Cardiac muscle cell (in vitro differentiated cells and primary cell): Measurements from ENCODE around the gene C16orf46. TPM values are rescaled to one million over a fixed set of nuclear protein-coding genes. Genes with fewer than 3 reads are reported as not detected.

ENCODE experiments used
- DNase-seq, 2 donors: peaks; one replicate each; pipeline versions ENCODE4 v3.0.0 to v3.0.0-alpha.2; 2010 to 2017; ENCODE audit warnings: low read depth in 1 of 2, low spot score in 1 of 2
- H3K27ac ChIP-seq: fragments of 200-600 bp; sonication (generic); 2 replicates; pipeline ENCODE4 v1.5.1; 2016
- H3K27me3 ChIP-seq: fragments of 200-600 bp; sonication (generic); 2 replicates; pipeline ENCODE4 v1.6.0; 2016; ENCODE audit warnings: control low read depth
- H3K36me3 ChIP-seq: fragments of 200-600 bp; sonication (generic); 2 replicates; pipeline ENCODE4 v1.5.1; 2016; ENCODE audit warnings: control low read depth
- H3K4me1 ChIP-seq: fragments of 200-600 bp; sonication (generic); 2 replicates; pipeline ENCODE4 v1.8.1; 2017; ENCODE audit warnings: low read depth, mild to moderate bottlenecking, mixed run types
- H3K4me3 ChIP-seq: fragments of 200-600 bp; sonication (generic); 2 replicates; pipeline ENCODE4 v1.5.1; 2016; ENCODE audit warnings: mild to moderate bottlenecking
- H3K9me3 ChIP-seq: fragments of 200-600 bp; sonication (generic); 2 replicates; pipeline ENCODE4 v1.5.1; 2017; ENCODE audit warnings: low read depth, mild to moderate bottlenecking, control low read depth
- CTCF ChIP-seq: IDR thresholded peaks from 2 replicates; pipeline ENCODE4 v1.5.1; 2012; ENCODE audit warnings: low read depth, mild to moderate bottlenecking, low read length
- polyA plus RNA-seq: library from polyadenylated mRNA; unstranded; fragments of >200 nt; fragmentation: Nextera tagmentation; extraction: Ambion mirVana; gene quantifications from 2 replicates; pipeline ENCODE4 v1.2.1, GENCODE V29; 2016
- total RNA-seq: library from RNA; depleted of rRNA; stranded (reverse); fragments of >200 nt; gene quantifications from 2 replicates; pipeline ENCODE4 v1.2.3, GENCODE V29; 2016

The C16orf46 gene
- total and polyA plus RNA-seq, 2 experiments from 2014 or later = 0.60 TPM

GRCh38 chr16:81094771-81095251, 17.8 kb upstream of the C16orf46 start:
- Histone ChIP-seq H3K36me3 (no peaks in the 10 kb centered on the region), H3K4me3 (peak overlapping the region; percentile 73), H3K9me3 (no peaks in the 10 kb centered on the region), H3K27me3 (no peaks in the 10 kb centered on the region), H3K27ac (no peak overlapping the region), H3K4me1 (no peaks in the 10 kb centered on the region)
- TF ChIP-seq CTCF = no peak
- peak in 1 of 2 donors; percentile 47 for DNase-seq

- no peak for DNase-seq
- Histone ChIP-seq H3K9me3 (no peaks in the 10 kb centered on the region), H3K27ac (no peak overlapping the region), H3K36me3 (no peaks in the 10 kb centered on the region), H3K4me3 (no peak overlapping the region), H3K27me3 (no peaks in the 10 kb centered on the region), H3K4me1 (no peaks in the 10 kb centered on the region)
- TF ChIP-seq CTCF = no peak
These were observed 11.8 kb upstream of the C16orf46 start for GRCh38 chr16:81088836-81089235.

GRCh38 chr16:81081014-81081413, 4.0 kb upstream of the C16orf46 start:
- no peak for DNase-seq
- H3K36me3 ChIP-seq = no peaks in the 10 kb centered on the region
- no peaks in the 10 kb centered on the region for H3K4me1 ChIP-seq
- TF ChIP-seq CTCF = no peak
- no peak overlapping the region for H3K27ac ChIP-seq
- no peak overlapping the region for H3K4me3 ChIP-seq
- no peaks in the 10 kb centered on the region for H3K9me3 ChIP-seq
- no peaks in the 10 kb centered on the region for H3K27me3 ChIP-seq

- H3K27me3 ChIP-seq = no peaks in the 10 kb centered on the region
- H3K27ac ChIP-seq = no peak overlapping the region
- H3K36me3 ChIP-seq = no peaks in the 10 kb centered on the region
- TF ChIP-seq CTCF = no peak
- H3K4me1 ChIP-seq = no peaks in the 10 kb centered on the region
- H3K9me3 ChIP-seq = no peaks in the 10 kb centered on the region
- H3K4me3 ChIP-seq = no peak overlapping the region
- DNase-seq = no peak
These were observed 3.2 kb upstream of the C16orf46 start for GRCh38 chr16:81080233-81080632.

GRCh38 chr16:81076566-81077075, 417 bp downstream of the C16orf46 start:
- Histone ChIP-seq H3K9me3 (no peaks in the 10 kb centered on the region), H3K27ac (peak overlapping the region; percentile 96), H3K4me1 (no peaks in the 10 kb centered on the region), H3K36me3 (no peaks in the 10 kb centered on the region), H3K4me3 (peak overlapping the region; percentile 88), H3K27me3 (no peaks in the 10 kb centered on the region)
- peak; percentile 85 to 86 for DNase-seq
- TF ChIP-seq CTCF = no peak
